HG02588 (cell line): ENCODE measurements around the gene CEMIP.

Experiments used
- ATAC-seq: cut with Tn5 transposase; IDR thresholded peaks from one replicate; pipeline ENCODE4 v1.9.1; 2021; ENCODE audit warnings: mild to moderate bottlenecking, moderate library complexity; ENCODE audit not compliant: unreplicated experiment

Gene CEMIP

GRCh38 chr15:80778964-80779657, at the start of gene CEMIP:
Gene CEMIP, plus strand, starts transcription at chr15:80779370. Its CDS starts 94,510 bp downstream, at chr15:80873880.
- no peak for ATAC-seq

- no peak for ATAC-seq
Measured at GRCh38 chr15:80730387-80730786, 48.8 kb upstream of the CEMIP start.

- no peak for ATAC-seq
Measured at GRCh38 chr15:80730926-80731325, 48.2 kb upstream of the CEMIP start.

- no peak for ATAC-seq
Measured at GRCh38 chr15:80732167-80732566, 47.0 kb upstream of the CEMIP start.

- no peak for ATAC-seq
Measured at GRCh38 chr15:80732818-80733217, 46.4 kb upstream of the CEMIP start.

- ATAC-seq, result no peak
Measured at GRCh38 chr15:80733460-80733859, 45.7 kb upstream of the CEMIP start.

GRCh38 chr15:80735344-80735743, 43.8 kb upstream of the CEMIP start:
- ATAC-seq, result no peak

- ATAC-seq, result no peak
Measured at GRCh38 chr15:80736560-80736959, 42.6 kb upstream of the CEMIP start.

- ATAC-seq, result no peak
Measured at GRCh38 chr15:80739919-80740318, 39.3 kb upstream of the CEMIP start.

GRCh38 chr15:80742081-80742480, 37.1 kb upstream of the CEMIP start:
- no peak for ATAC-seq

- ATAC-seq, result no peak
Measured at GRCh38 chr15:80743189-80743833, 35.9 kb upstream of the CEMIP start.

GRCh38 chr15:80744415-80744814, 34.8 kb upstream of the CEMIP start:
- ATAC-seq, result no peak

- ATAC-seq, result no peak
Measured at GRCh38 chr15:80744826-80745225, 34.3 kb upstream of the CEMIP start.

GRCh38 chr15:80745888-80746287, 33.3 kb upstream of the CEMIP start:
- no peak for ATAC-seq

GRCh38 chr15:80747317-80748053, 31.7 kb upstream of the CEMIP start:
- ATAC-seq, result no peak

- no peak for ATAC-seq
Measured at GRCh38 chr15:80749589-80749988, 29.6 kb upstream of the CEMIP start.

- ATAC-seq, result no peak
Measured at GRCh38 chr15:80750575-80750974, 28.6 kb upstream of the CEMIP start.

- no peak for ATAC-seq
Measured at GRCh38 chr15:80752204-80752603, 27.0 kb upstream of the CEMIP start.

GRCh38 chr15:80753161-80753560, 26.0 kb upstream of the CEMIP start:
- no peak for ATAC-seq

- ATAC-seq, result no peak
Measured at GRCh38 chr15:80754014-80754413, 25.2 kb upstream of the CEMIP start.

GRCh38 chr15:80755885-80756284, 23.3 kb upstream of the CEMIP start:
- no peak for ATAC-seq
